K562 (cell line): ENCODE data around the gene YTHDC1. TPM values are rescaled to one million over a fixed set of nuclear protein-coding genes. Genes with fewer than 3 reads are reported as not detected.

Experiments used
- CBFA2T2 ChIP-seq: fragments of 450-650 bp; conservative IDR thresholded peaks from 2 replicates; pipeline ENCODE4 v1.6.1; 2017; ENCODE audit warnings: mild to moderate bottlenecking
- CHD4 ChIP-seq: fragments of 200-600 bp; sonication (generic); IDR thresholded peaks from 3 replicates; pipeline ENCODE4 v1.6.1; 2012; ENCODE audit warnings: low read depth, mild to moderate bottlenecking, mixed read lengths, low read length, inconsistent platforms; ENCODE audit not compliant: insufficient read depth, insufficient replicate concordance, poor library complexity, severe bottlenecking
- CREM ChIP-seq: IDR thresholded peaks from 2 replicates; pipeline ENCODE4 v1.6.1; 2014; ENCODE audit warnings: antibody characterized with exemption, low read depth
- DPF2 ChIP-seq: fragments of 450-650 bp; IDR thresholded peaks from 2 replicates; pipeline ENCODE4 v1.6.1; 2016
- GTF2A2 ChIP-seq: IDR thresholded peaks from 2 replicates; pipeline ENCODE4 v1.6.1; 2016; ENCODE audit warnings: mild to moderate bottlenecking, missing genetic modification characterization, missing compliant biosample characterization
- LCOR ChIP-seq: sonication (generic); formaldehyde crosslinking; IDR thresholded peaks from 2 replicates; pipeline ENCODE4 v1.8.0; 2022; ENCODE audit warnings: mild to moderate bottlenecking, missing genetic modification reagents
- RAD21 ChIP-seq, 2 experiments: fragments of 250-450 bp in 1 of 2; fragments of 450-650 bp in 1 of 2; sonication (Bioruptor Pico) in 1 of 2; formaldehyde crosslinking in 1 of 2; IDR thresholded peaks in 1 of 2; conservative IDR thresholded peaks in 1 of 2; 2 replicates each; pipeline versions ENCODE4 v1.4.0 to v1.8.0; 2020 to 2022; ENCODE audit warnings: mild to moderate bottlenecking in 2 of 2, moderate library complexity in 1 of 2
- RFX7 ChIP-seq: fragments of 250-450 bp; sonication (Bioruptor Pico); IDR thresholded peaks from 2 replicates; pipeline ENCODE4 v1.5.1; 2021; ENCODE audit warnings: mild to moderate bottlenecking
- SIN3A ChIP-seq, 2 experiments: fragments of 150-350 bp in 1 of 2; IDR thresholded peaks; 2 replicates each; pipeline ENCODE4 v1.6.1; 2011 to 2016; ENCODE audit warnings: borderline replicate concordance in 2 of 2, low read depth in 2 of 2, low read length in 2 of 2, mild to moderate bottlenecking in 2 of 2, moderate library complexity in 2 of 2; ENCODE audit not compliant: control insufficient read depth in 1 of 2
- TAF7 ChIP-seq: fragments of 450-650 bp; IDR thresholded peaks from 2 replicates; pipeline ENCODE4 v1.6.1; 2016; ENCODE audit warnings: missing genetic modification characterization, missing compliant biosample characterization
- TCFL5 ChIP-seq: fragments of 250-450 bp; sonication (Bioruptor Pico); conservative IDR thresholded peaks from 2 replicates; pipeline ENCODE4 v1.6.1; 2021; ENCODE audit warnings: mild to moderate bottlenecking, moderate library complexity, matching md5 sums
- ZNF41 ChIP-seq: fragments of 250-450 bp; sonication (Bioruptor Pico); conservative IDR thresholded peaks from 2 replicates; pipeline ENCODE4 v1.4.0; 2020; ENCODE audit warnings: mild to moderate bottlenecking
- ZNF551 ChIP-seq: fragments of 250-450 bp; sonication (Bioruptor Pico); IDR thresholded peaks from 2 replicates; pipeline ENCODE4 v1.5.0; 2021; ENCODE audit warnings: mild to moderate bottlenecking, moderate library complexity
- ZNF57 ChIP-seq: fragments of 450-650 bp; formaldehyde crosslinking; IDR thresholded peaks from 2 replicates; pipeline ENCODE4 v1.4.0; 2020; ENCODE audit warnings: mild to moderate bottlenecking, moderate library complexity
- ZNF77 ChIP-seq: fragments of 250-450 bp; sonication (Bioruptor Pico); IDR thresholded peaks from 2 replicates; pipeline ENCODE4 v1.5.0; 2020
- polyA plus RNA-seq, 8 experiments: library from polyadenylated mRNA; depleted of rRNA in 4 of 8; stranded (reverse) in 5 of 8; unstranded in 3 of 8; fragments of >200 nt; fragmentation: Nextera tagmentation in 2 of 8; fragmentation: Illumina TruSeq in 1 of 8; extraction: Ambion mirVana in 2 of 8; extraction: Trizol in 1 of 8; gene quantifications; 2 replicates each; pipeline versions ENCODE4 v1.2.1 to v1.2.3, GENCODE V29; 2011 to 2014; ENCODE audit warnings: inconsistent platforms in 1 of 8, missing spikeins in 1 of 8
- total RNA-seq, 7 experiments: library from RNA; depleted of rRNA in 6 of 7; stranded (reverse); fragments of >200 nt in 6 of 7; fragmentation: Illumina TruSeq in 2 of 7; extraction: Trizol in 2 of 7; gene quantifications; 2 replicates each; pipeline versions ENCODE4 v1.2.1 to v1.2.3, GENCODE V29; 2011 to 2021; ENCODE audit warnings: low replicate concordance in 1 of 7
- TF ChIP-seq, protein P1 (sequence below): fragments of 250-450 bp; sonication (Bioruptor Pico); IDR thresholded peaks from 2 replicates; pipeline ENCODE4 v1.5.0; 2021; ENCODE audit warnings: mild to moderate bottlenecking, moderate library complexity
- TF ChIP-seq, protein P2 (sequence below): fragments of 250-450 bp; sonication (Bioruptor Pico); IDR thresholded peaks from 2 replicates; pipeline ENCODE4 v1.8.0; 2022; ENCODE audit warnings: inconsistent platforms
- TF ChIP-seq, protein P3 (sequence below): fragments of 250-450 bp; sonication (Bioruptor Pico); IDR thresholded peaks from 2 replicates; pipeline ENCODE4 v1.9.0; 2021; ENCODE audit warnings: mild to moderate bottlenecking, inconsistent platforms
- TF ChIP-seq, protein P4 (sequence below): fragments of 250-450 bp; sonication (Bioruptor Pico); IDR thresholded peaks from 2 replicates; pipeline ENCODE4 v1.5.0; 2021; ENCODE audit warnings: mild to moderate bottlenecking, borderline replicate concordance

The YTHDC1 gene
- total and polyA plus RNA-seq, 9 of the 15 experiments (the other 6 are each of a cell fraction or from before 2014, with no cell fraction given) = 9.8 to 65.4 (median 51.7) TPM

DNA sequence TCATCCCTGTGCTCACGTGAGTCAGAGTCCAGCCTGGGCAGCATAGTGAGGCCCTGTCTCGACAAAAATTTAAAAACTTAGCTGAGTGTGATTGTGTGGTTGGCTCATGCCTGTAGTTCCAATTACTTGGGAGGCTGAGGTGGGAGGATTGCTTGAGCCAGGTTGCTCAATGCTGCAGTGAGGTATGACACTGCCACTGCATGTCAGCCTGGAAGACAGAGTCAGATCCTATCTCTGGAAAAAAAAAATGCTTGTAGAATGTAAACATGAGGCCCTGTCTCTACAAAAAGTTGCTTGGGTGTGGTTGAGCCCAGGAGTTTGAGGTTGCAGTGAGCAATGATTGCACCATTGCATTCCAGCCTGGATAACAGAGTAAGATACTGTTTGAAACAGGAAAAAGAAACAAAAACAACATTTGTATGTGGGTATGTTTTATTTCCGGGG is 11.3 kb upstream of the YTHDC1 start (continued):
- TF ChIP-seq ZNF77 (CRISPR knock-in tag) (no peak), SIN3A (IDR thresholded peaks at IDR 0.05; ENCODE audit: borderline replicate concordance in 2 of 2, control insufficient read depth in 1 of 2, low read depth in 2 of 2, low read length in 2 of 2) (no peak), TAF7 (tag) (no peak), DPF2 (peak; percentile 47; the same call in 1 of the 2 replicates), ZNF57 (CRISPR knock-in tag) (no peak), LCOR (CRISPR knock-in tag) (no peak), ZNF551 (CRISPR knock-in tag) (no peak), CBFA2T2 (no peak), ZNF41 (CRISPR knock-in tag) (no peak), RFX7 (CRISPR knock-in tag) (no peak), RAD21 (CRISPR knock-in tag; conservative IDR thresholded peaks at IDR 0.05 in 1 of 2, IDR thresholded peaks at IDR 0.05 in 1 of 2) (no peak), TCFL5 (CRISPR knock-in tag) (no peak), CREM (no peak), GTF2A2 (tag) (no peak), CHD4 (no peak)
- TF ChIP-seq, protein P1, sequence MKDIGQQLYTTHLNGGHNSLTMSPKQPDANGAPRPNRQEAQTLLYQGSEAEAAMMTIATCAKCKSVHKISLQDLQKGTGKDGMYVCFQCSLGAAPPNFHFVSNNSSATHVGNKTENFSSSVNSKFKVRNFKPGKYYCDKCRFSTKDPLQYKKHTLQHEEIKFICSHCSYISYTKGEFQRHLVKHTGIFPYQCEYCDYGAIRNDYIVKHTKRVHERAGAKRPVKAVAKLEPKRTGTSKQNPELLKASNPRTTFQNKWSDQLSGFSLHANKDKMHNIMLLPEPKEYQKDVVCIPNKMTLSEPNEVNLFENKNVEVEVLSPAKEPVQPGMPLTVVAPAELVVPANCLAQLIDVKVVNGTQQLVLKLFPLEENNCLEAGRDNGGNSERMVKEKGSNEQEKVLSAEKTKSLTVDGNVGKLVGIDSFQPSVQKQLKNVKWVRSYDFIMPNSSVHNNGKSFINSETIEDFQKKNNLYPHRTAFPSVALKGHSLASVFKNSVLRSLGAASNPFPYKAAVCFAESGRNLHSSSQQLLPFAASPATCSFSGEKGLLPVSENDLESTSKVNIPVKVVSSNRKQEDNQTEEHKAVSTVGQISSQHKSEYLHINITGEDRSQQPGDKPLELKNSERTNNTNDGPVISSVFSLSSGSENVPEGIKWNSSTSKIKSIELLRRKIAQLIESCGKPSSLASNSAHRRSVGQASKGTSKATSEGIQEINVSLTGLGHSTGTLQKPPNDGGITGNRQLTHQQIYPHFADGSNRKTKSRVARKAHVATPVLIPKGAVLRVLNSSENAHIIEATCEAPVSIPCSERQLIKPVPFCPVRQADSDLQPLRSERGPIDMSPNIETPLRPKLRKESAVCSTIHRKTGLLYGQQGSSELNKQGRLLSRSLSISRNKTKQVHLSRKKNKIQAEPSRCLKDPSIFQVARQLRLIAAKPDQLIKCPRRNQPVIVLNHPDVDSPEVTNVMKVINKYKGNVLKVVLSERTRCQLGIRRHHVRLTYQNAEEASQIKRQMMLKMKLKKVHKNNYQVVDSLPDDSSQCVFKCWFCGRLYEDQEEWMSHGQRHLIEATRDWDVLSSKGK (CRISPR knock-in tag) = no peak
- TF ChIP-seq, protein P2, sequence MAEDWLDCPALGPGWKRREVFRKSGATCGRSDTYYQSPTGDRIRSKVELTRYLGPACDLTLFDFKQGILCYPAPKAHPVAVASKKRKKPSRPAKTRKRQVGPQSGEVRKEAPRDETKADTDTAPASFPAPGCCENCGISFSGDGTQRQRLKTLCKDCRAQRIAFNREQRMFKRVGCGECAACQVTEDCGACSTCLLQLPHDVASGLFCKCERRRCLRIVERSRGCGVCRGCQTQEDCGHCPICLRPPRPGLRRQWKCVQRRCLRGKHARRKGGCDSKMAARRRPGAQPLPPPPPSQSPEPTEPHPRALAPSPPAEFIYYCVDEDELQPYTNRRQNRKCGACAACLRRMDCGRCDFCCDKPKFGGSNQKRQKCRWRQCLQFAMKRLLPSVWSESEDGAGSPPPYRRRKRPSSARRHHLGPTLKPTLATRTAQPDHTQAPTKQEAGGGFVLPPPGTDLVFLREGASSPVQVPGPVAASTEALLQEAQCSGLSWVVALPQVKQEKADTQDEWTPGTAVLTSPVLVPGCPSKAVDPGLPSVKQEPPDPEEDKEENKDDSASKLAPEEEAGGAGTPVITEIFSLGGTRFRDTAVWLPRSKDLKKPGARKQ (CRISPR knock-in tag) = no peak
- TF ChIP-seq, protein P3, sequence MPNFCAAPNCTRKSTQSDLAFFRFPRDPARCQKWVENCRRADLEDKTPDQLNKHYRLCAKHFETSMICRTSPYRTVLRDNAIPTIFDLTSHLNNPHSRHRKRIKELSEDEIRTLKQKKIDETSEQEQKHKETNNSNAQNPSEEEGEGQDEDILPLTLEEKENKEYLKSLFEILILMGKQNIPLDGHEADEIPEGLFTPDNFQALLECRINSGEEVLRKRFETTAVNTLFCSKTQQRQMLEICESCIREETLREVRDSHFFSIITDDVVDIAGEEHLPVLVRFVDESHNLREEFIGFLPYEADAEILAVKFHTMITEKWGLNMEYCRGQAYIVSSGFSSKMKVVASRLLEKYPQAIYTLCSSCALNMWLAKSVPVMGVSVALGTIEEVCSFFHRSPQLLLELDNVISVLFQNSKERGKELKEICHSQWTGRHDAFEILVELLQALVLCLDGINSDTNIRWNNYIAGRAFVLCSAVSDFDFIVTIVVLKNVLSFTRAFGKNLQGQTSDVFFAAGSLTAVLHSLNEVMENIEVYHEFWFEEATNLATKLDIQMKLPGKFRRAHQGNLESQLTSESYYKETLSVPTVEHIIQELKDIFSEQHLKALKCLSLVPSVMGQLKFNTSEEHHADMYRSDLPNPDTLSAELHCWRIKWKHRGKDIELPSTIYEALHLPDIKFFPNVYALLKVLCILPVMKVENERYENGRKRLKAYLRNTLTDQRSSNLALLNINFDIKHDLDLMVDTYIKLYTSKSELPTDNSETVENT = no peak
- TF ChIP-seq, protein P4, sequence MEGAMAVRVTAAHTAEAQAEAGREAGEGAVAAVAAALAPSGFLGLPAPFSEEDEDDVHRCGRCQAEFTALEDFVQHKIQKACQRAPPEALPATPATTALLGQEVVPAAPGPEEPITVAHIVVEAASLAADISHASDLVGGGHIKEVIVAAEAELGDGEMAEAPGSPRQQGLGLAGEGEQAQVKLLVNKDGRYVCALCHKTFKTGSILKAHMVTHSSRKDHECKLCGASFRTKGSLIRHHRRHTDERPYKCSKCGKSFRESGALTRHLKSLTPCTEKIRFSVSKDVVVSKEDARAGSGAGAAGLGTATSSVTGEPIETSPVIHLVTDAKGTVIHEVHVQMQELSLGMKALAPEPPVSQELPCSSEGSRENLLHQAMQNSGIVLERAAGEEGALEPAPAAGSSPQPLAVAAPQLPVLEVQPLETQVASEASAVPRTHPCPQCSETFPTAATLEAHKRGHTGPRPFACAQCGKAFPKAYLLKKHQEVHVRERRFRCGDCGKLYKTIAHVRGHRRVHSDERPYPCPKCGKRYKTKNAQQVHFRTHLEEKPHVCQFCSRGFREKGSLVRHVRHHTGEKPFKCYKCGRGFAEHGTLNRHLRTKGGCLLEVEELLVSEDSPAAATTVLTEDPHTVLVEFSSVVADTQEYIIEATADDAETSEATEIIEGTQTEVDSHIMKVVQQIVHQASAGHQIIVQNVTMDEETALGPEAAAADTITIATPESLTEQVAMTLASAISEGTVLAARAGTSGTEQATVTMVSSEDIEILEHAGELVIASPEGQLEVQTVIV = no peak
